ENCODE data around the gene ATP7B.

The ATP7B gene

DNA sequence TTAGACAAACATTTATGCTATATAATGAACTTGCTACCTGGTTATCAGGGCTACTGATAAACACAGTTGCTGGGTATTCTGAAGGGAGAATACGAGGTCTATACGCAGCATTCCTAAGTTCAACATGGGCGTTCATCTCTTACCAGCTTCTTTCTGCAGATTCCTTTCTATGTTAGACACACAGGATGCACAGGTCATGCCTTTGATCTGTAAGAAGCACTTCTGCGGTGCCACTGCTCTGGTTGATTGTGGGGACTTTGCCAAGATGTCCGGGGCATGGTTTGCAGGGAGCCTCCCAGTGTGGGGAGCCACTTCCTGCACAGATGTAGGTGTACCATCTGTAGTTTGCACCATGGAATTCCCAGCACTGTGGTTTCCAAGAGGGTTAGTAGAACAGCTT is 40.9 kb downstream of the ATP7B start:
- TF ChIP-seq, protein P1, sequence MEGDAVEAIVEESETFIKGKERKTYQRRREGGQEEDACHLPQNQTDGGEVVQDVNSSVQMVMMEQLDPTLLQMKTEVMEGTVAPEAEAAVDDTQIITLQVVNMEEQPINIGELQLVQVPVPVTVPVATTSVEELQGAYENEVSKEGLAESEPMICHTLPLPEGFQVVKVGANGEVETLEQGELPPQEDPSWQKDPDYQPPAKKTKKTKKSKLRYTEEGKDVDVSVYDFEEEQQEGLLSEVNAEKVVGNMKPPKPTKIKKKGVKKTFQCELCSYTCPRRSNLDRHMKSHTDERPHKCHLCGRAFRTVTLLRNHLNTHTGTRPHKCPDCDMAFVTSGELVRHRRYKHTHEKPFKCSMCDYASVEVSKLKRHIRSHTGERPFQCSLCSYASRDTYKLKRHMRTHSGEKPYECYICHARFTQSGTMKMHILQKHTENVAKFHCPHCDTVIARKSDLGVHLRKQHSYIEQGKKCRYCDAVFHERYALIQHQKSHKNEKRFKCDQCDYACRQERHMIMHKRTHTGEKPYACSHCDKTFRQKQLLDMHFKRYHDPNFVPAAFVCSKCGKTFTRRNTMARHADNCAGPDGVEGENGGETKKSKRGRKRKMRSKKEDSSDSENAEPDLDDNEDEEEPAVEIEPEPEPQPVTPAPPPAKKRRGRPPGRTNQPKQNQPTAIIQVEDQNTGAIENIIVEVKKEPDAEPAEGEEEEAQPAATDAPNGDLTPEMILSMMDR (IDR thresholded peaks at IDR 0.05; ENCODE audit: insufficient read depth, low read depth, low read length, missing control alignments) = no peak
- DNase-seq (ENCODE audit: low read depth) = no peak
- H3K4me3 ChIP-seq (ENCODE audit: low read depth, low read length) = no peak overlapping the region

DNA sequence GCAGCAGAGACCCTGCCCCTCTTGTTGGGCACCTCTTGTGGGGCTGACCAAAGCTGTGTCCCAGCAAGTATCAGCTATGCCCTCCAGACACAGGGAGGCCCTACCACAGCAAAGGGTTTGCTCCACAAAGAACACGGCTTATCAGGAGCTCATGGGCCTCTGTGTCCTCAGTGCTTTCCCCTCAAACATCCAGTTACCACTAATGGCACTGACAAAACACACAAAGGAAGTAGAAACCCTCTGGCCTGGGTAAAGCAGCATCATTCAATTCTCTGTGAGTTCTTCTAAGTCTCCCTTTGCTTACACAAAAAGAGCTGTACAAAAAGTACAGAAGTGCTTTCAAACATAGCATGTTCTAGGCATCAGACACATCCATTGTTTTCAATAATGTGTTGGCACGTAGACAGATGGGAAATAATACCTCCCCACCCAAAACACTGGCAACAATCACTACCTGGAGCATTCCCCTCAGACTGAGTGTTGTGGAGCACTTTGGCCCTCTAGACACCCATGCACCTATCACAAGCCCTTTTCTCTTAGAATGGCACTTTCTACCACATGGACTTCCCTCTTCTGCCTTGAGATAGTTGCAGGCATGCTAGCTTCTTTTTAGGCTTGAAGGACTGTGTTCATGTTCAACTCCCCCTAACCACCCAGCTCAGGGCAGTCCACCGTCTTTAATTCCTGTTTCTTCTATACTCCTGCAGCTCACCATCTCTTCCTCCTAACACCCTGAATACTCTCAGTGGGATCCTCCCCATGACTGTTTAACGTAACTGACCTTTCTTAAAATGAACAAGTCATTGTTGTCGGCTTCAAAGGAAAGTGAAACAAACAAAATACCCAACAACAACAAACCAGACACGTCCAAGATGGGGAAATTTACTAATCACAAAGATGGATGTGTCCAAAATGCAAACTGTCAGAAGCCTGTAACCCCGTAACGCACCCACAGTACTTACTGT is 43.5 kb downstream of the ATP7B start:
- TF ChIP-seq, protein P1 (IDR thresholded peaks at IDR 0.05; ENCODE audit: insufficient read depth, low read depth, low read length, missing control alignments) = no peak
- no peak overlapping the region for H3K4me3 ChIP-seq (ENCODE audit: low read depth, low read length)
- peak; percentile 22 for DNase-seq (ENCODE audit: low read depth)

DNA sequence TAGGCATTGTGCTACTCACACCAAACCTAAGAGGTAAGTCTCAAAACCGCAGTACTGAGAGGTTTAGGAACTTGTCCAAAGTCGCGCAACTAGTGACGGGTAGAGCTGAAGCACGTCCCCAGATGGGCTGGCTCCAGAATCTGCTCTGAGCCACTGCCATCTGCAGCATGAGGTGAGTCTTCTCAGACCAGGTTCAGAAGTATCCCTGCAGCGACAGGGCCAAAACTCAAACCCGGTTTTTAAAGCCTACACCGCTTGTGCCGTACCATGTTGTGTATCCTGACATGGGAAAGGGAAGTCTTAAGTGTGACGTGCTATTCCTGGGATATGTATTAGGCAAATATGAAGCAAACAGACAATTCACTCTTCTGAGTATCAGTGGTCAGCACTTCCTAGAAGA is 45.1 kb downstream of the ATP7B start:
- TF ChIP-seq, protein P1 (IDR thresholded peaks at IDR 0.05; ENCODE audit: insufficient read depth, low read depth, low read length, missing control alignments) = no peak
- DNase-seq (ENCODE audit: low read depth) = no peak
- no peak overlapping the region for H3K4me3 ChIP-seq (ENCODE audit: low read depth, low read length)

DNA sequence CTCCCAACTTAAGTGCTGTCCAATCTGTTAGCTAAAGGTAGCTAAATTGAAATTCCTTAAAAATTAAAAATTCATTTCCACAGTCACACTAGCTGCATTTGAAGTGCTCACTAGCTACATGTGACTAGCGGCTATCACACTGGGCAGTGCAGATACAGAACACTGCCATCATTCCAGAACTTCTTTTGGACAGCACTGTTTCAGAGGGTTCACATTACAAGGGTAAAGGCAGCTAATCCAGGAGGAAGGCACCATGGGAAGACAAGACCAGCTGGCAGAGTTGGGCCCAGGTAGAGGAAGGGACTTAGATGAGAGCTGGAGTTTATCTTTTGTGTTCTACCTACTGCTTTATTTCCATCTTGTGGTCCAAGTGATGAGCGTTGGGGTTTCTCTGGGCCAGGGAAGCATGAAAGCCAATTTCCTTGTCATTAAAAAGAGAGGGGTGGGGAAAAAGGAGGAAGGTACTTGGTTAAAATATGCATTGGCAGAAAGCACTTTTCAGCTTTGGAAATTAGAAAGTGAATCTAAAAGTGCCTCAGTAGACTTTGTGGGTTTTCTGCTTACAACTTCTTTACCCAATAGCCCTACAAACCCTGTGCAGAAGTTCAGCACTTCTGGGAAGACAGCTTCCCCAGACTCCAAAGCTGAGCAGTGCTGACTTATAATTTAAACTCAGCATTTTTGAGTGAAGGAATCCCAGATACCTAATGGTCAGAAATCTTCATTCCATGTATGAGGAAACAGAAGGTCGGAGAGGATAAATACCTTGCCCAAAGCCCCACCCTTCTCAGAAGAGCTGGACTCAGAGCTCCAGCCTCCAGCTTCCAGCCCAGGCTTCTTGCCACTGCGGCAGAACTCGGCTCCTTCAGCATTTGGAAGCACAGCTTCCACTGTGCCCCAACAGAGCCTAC is 49.5 kb downstream of the ATP7B start:
- no peak for DNase-seq (ENCODE audit: low read depth)
- no peak overlapping the region for H3K4me3 ChIP-seq (ENCODE audit: low read depth, low read length)
- TF ChIP-seq, protein P1 (IDR thresholded peaks at IDR 0.05; ENCODE audit: insufficient read depth, low read depth, low read length, missing control alignments) = no peak

DNA sequence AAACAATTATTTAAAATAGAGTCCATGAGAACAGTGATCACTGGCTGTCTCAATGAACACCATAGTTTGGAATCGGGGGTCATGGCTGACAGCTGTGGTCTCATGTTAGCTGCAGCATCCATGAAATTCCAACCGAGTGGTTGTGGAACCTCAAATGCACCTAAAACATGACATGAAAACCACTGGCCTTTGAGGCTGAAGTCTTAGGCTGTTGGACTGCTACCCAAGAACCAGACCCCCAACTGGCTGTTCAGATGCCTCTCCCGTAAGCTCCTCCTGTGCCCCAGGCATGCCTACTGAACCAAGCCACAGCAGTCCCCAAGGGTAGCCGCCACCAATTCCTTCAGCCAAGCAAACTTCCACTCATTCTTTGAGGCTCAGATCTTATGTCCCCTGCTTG is 50.5 kb downstream of the ATP7B start:
- TF ChIP-seq, protein P1 (IDR thresholded peaks at IDR 0.05; ENCODE audit: insufficient read depth, low read depth, low read length, missing control alignments) = no peak
- H3K4me3 ChIP-seq (ENCODE audit: low read depth, low read length) = no peak overlapping the region
- DNase-seq (ENCODE audit: low read depth) = no peak

DNA sequence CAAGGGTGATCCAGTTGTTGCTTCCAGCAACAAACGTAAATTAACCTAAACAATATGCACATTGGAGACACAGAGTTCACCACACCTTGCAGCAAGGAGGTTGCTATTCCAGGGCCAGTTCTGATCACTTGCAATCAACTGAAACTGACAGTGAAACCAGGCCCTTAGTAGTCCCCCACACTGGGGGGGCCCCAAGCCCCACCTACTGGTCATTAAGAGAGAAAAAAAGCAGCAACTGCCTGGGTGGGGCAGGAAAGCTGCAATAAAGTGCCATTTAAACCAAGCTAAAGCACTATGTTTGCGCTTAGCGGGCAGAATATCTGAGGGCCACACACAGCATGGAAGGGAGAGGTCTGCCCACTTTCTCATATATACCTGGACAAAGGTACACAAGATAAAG is 51.5 kb downstream of the ATP7B start:
- no peak overlapping the region for H3K4me3 ChIP-seq (ENCODE audit: low read depth, low read length)
- TF ChIP-seq, protein P1 (IDR thresholded peaks at IDR 0.05; ENCODE audit: insufficient read depth, low read depth, low read length, missing control alignments) = no peak
- peak; percentile 77 for DNase-seq (ENCODE audit: low read depth)

All from GM12865 (cell line).